GM21576 (cell line): ENCODE results near the gene ITGA11.

Experiments used
- ATAC-seq: cut with Tn5 transposase; IDR thresholded peaks from one replicate; pipeline ENCODE4 v1.9.1; 2021; ENCODE audit warnings: mild to moderate bottlenecking, moderate library complexity; ENCODE audit not compliant: unreplicated experiment

ITGA11 gene, protein sequence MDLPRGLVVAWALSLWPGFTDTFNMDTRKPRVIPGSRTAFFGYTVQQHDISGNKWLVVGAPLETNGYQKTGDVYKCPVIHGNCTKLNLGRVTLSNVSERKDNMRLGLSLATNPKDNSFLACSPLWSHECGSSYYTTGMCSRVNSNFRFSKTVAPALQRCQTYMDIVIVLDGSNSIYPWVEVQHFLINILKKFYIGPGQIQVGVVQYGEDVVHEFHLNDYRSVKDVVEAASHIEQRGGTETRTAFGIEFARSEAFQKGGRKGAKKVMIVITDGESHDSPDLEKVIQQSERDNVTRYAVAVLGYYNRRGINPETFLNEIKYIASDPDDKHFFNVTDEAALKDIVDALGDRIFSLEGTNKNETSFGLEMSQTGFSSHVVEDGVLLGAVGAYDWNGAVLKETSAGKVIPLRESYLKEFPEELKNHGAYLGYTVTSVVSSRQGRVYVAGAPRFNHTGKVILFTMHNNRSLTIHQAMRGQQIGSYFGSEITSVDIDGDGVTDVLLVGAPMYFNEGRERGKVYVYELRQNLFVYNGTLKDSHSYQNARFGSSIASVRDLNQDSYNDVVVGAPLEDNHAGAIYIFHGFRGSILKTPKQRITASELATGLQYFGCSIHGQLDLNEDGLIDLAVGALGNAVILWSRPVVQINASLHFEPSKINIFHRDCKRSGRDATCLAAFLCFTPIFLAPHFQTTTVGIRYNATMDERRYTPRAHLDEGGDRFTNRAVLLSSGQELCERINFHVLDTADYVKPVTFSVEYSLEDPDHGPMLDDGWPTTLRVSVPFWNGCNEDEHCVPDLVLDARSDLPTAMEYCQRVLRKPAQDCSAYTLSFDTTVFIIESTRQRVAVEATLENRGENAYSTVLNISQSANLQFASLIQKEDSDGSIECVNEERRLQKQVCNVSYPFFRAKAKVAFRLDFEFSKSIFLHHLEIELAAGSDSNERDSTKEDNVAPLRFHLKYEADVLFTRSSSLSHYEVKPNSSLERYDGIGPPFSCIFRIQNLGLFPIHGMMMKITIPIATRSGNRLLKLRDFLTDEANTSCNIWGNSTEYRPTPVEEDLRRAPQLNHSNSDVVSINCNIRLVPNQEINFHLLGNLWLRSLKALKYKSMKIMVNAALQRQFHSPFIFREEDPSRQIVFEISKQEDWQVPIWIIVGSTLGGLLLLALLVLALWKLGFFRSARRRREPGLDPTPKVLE

DNA sequence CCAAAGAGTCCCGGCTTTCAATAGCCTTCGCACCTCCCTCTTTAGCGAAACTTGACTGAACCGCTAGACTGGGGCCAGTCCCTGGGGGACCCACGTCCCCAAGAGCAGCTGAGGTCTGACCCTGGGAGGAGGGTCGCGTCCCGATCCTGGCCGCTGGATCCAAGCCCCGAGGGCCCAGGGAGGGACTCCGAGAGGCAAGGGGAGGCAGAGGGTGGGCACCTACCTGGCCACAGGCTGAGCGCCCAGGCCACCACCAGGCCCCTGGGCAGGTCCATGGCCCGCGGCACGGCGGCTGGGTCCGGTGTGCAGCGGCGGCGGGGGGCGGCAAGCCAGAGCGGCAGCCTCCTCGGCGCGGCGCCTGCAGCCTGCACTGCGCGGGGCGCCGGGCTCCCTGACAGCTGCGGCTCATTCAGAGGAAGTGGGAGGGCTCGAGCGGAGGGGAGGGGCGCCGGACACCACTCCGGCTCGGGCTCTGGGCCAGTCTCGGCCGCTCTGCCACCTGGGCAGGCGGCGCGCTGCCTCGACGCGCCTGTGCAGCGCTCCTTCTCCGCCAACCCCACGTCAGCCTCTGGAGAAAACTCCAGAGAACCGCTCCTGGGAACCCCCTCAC is at the start of gene ITGA11:
Gene ITGA11, minus strand, starts transcription at position 372 of the 610 bp plus-strand sequence. Its CDS starts 97 bp downstream, at position 275.
- ATAC-seq: no peak

DNA sequence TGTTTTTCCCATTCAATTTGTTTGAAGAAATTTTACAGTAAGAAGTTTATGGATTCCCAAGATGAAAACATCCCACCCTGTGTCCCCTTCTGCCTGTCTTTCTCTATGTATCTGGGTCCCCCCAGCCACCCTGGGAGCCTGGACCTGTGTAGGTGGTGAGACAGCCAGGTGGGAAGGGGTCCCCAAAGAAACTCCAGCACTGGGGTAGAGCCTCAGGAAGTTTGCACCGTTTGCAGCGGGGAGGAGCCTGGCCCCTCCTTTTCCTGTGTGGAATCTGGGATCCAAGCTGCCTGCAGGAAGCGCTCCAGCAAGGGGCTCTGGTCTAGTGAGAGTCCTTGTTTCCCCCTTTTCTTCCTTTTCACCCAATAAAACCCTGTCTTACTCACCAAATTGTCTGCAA is 49.4 kb upstream of the ITGA11 start:
- ATAC-seq: no peak

DNA sequence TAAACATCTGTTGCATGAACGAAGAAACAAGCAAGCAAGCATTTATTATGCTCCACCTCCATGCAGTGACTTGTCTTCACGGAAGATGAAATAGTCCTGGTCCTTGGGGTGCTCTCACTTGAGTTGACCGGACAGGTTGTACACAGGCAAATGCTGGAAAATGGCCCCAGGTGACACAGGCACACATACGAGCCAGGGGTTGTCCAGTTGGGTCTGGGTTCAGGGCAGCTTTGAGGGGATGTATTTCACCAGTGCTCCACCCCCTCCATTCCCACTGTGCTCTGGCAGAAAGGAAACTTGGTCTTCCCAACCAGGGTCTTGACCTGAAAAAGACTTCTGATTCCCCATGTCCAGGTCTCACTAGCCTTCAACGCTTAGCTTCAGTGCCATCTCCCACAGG is 48.3 kb upstream of the ITGA11 start:
- ATAC-seq: no peak

DNA sequence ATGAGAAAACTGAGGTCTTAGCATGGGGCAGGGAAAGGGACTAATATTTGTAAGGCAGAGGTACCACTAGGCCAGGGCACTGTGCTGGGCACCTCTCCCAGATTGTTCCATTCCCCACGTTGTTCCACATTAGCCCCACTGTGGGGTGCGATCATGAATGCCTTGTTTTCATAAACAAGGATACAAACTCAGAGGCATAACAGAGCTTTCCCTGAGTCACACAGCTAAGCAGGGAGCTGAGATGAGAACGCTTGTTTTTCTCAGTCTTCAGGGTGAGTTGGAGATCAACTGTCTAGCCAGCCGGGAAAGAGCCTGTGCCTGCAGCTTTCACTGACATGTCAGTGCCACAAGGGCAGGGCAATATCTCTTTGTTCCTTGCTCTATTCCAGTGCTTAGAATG is 47.9 kb upstream of the ITGA11 start:
- no peak for ATAC-seq

DNA sequence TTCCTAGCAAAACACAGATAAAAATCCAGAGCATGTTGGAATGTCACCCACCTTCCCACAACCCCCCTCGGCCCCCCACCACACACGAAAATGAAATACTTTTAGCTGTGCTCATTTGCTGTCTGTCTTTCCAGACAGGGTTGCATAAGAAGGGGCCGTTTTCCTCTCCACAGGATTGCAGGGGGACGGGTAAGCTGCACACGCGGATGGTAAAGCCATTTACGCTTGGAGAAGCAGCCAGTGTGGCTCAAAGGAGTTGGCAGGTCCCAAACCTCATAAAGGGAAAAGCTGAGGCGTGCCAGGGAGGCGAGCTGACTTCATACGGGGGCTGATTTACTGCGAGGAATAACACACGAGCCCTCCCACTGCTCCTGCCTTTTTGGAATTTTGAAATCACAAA is 47.4 kb upstream of the ITGA11 start:
- ATAC-seq: no peak

DNA sequence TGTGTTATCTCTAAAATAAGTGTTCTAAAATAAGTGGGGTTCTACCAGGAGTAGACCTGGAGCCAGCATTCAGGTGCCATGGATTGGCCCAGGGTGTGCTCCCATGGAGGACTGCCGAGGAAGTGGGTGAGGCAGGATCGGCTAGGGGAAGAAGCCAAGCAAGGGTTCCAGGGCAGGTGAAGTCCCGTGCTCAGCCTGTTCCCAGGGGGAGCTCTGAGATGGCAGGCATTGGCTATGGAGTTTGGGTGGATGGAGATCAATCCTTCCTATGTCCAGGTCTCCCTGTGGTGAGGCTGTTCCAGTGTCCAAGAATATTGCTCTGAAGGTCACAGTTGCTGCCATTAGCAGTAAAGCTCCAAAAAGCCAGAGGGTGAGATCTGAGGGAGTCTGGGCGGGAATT is 46.9 kb upstream of the ITGA11 start:
- no peak for ATAC-seq

DNA sequence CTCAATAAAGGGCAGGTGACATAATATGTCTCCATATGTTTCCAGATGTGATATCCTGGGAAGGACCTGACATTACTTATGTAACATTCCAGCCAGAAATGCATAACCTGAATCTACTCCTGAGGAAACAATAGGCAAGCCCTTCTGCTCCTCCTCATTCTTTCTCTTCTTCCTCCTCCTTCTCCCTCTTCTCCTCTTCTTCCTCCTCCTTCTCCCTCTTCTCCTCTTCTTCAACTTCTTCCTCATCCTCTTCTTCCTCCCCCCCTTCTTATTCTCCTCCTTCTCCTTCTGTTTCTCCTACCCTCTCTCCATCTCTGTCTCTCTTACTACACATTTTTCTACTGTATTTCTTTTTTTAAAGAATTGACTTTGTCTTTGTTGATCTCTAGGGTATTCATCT is 43.5 kb upstream of the ITGA11 start:
- ATAC-seq: no peak

DNA sequence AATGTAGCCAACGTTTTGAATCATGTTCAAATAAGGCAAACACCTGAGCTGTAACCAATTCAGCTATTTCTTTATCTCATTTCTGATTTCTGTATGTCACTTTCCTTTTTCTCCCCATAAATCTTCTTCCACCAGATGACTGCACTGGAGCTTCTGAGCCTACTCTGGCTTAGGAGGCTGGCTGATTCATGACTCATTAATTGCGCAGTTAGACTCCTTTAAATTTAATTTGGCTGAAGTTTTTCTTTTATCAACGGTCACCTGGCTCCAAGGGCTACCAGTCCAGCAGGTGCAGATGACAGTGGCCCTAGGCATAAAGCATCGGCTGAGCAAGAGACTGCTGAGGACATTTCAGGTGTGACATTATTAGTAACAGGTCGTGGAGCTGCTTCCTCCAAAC is 39.6 kb upstream of the ITGA11 start:
- no peak for ATAC-seq

DNA sequence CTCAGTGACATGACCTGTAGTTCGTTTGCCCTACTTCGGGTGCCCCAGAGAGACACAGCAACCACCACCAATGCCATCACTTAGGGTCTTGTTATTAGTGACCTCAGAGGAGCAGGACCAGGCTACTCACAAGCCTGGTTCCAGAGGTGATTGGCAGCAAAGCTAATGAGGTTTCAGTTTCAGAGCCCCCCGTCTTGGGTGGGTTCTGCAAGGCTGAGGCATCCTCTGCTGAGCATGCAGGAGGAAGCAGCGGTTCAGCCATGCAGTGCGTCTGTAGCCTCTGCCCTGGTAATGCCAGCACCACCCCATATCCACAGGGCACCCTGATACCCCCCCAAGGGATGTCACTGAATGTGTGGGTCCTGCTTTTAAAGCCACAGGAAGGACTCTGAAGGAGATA is 39.0 kb upstream of the ITGA11 start:
- no peak for ATAC-seq

DNA sequence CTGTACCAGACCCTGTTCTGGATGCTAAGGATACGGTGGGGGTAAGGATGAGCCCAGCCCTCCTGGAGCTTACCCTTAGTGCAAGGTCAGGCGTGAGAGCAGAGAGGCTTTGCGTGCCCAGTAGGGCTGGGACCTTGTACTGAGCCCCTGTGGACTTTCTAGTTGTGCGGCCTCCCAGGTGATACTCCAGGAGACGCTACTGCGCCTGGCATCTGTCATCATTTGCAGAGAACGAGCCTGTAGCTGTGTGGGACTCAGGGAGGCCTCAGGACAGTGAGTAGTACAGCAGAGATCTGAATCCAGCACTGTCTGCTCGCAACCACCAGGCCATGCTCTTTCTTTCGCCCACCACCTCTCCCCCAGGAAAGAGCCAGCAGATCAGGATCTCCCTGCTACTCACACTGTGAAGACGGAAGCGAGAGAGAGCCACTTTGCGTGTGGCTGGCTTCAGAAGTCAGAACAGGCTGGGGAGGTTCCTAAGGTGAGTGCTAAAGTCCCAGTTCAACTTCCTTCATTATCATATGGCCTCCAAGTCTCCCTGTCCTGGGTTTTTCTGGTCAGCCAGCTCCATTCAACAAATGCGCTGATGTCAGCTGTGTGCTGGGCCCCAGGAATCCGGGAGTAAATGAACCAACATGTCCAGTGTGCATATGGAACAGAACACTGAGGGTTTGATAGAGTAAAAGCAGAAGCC is 38.2 kb upstream of the ITGA11 start:
- ATAC-seq: no peak

DNA sequence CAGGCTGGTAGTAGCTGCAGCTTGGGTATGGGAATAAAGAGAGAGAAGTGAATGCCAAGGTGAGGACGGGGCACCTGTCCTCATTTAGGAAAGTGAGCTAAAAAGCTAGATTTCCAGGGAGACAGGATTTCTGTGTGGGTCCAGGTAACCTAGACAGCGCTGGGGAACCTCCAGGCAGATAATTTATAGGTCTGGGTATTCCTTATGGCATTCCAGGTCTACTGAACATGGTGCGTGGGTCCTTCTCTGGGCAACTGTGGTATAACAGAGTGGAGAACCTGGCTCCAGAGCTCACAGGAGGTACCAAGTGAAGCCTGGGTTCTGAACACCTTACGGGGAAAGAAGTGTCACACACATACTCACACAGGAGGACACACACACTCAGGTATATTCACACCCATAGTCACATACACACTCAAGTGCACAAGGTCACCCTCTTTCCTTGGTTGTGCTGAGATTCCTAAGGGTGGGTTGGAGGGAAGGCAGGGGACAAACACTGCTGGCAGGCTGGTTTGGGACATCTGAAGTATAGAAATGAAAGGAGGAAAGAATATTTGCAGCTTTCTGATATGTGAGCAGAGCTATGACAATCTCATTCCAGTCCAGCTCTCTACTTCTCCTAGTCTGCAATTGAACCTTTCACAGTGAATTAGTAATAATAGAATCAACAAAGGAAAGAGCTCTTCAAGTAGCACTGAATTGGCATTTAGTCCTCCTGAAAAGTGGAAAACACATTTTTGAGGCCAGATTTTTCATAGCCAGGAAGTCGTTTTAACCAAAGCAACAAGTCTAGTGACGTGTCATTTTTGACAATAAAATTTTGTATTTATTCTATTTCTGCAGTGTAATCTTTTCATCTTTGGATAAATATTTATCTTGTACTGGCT is 37.4 kb upstream of the ITGA11 start:
- ATAC-seq: no peak

DNA sequence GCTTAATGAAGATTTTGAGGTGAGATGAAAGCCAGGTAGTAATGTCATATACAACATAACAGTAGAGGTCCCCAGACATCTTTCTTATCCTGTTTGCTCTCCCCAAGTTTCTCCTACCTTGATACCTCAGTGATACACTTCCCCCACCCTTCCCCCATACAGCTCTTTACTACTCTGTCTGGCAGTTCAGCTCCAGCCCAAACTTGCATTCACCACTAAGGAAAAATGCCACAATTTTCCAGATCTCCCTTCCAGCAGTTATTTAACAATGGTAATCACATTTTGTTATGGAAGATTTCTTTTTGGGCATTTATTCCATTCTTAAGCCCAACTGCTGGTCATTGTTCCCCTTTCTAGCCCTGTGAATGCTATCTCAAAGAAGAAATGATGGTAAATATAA is 34.9 kb upstream of the ITGA11 start:
- no peak for ATAC-seq

DNA sequence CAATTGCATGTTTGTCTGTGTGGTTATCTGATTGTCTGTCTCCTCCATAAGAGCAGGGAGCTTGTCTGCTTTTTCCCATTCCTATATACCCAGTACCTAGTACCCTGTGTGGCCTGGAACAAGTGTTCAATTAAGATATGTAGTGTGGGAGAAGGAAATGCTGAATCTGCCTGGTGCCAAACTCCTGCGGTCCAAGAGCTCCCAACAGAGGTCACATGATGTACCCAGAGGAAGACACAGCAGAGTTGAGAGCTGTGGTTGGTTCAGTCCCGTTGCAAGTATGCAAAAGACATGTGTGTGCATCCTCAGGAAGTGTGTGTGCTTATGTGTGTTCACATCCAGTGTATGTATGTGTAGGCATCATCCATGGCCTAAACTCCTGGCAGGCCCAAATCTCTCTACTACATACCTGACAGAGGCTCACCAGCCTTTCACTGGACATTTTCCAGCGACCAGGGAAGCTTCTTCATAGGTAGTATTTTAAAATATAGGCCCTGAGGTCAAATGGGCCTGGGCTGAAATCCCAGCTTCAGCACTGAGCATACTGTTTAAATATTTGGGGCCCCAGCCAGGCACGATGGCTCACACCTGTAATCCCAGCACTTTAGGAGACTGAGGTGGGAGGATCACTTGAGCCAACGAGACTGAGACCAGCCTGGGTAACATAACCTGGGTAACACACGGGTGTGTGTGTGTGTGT is 34.0 kb upstream of the ITGA11 start:
- ATAC-seq: no peak

DNA sequence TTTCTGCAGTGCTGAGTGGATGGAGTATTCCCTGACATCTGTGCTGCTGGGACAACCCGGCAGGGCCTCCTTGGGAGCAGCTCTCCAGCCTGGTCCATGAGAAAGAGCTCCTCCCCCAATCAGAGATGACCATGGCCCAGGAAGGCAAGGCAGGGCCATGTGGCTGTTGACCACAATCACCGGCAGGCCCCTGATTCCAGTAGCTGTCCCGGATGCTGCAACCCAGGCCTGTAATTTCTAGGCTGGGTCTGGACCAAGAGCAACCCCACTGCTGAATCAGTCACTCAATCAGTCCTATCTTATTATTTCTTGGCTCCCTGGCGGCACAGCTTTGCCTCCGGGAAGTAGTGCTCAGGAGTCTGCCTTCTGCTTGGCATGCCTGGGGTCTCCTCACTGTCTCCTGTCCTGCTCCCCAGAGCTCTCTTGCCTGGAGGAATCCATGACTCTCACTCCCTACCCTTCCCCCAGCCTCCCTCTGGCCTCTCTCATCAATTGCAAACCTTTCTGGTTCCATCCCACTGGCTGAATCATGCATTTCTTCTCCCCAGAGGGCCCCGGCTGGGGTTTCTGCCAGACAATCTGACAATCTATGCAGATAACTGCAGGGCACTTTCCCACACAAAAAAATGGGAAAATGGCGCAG is 32.6 kb upstream of the ITGA11 start:
- ATAC-seq: no peak

DNA sequence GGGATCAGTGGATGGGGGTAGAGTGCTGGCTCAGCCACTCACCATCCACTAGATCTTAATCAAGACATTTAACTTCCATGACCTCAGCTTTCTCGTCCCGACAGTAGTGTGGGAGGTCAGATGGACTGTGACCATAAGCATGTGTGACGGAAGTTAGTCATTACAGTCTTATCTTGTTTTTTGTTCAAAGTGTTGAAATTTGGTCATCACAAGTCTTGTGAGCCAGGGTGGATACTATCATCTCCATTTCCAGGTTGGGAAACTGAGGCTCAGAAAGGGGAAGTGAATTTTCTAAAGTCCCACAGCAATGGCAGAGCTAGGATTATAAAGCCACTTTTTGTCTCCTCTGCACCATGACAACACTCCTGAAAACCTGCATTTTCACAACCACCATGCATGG is 32.0 kb upstream of the ITGA11 start:
- ATAC-seq: no peak

DNA sequence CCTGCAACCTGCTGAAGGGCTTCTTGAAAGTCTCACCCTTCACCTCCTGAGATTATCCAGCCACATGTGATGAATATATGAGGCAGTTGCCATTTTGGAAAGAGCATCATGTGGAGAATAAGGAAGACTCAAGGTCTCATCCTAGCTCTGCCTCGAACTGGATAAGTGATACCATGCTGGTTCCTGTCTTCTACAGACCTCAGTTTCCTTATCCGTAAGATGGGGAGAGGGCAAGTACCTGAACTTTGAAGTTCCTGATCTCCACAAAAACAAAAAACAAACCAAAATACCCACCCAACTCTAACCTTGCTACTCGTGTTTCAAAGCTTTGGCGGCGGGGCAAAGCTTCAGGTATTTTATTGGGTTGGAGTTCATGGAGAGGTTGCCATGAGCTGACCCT is 31.5 kb upstream of the ITGA11 start:
- ATAC-seq: no peak

DNA sequence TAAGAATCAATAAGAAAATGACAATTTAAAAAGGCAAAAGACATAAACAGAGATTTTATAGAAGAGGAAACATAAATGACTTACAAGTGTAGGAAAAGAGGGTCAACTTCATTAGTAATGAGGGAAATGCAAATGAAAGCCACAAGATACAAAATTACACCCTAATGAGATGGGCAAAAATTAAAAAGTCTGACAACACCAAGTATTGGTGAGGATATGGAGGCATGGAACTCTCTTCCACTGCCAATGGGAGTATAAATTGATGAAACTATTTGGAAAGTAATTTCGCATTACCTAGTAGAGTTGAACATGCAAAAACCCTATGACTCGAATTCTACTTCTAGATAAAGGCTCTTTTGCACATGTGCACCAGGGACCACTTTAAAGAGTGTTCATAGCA is 28.2 kb upstream of the ITGA11 start:
- ATAC-seq: no peak

DNA sequence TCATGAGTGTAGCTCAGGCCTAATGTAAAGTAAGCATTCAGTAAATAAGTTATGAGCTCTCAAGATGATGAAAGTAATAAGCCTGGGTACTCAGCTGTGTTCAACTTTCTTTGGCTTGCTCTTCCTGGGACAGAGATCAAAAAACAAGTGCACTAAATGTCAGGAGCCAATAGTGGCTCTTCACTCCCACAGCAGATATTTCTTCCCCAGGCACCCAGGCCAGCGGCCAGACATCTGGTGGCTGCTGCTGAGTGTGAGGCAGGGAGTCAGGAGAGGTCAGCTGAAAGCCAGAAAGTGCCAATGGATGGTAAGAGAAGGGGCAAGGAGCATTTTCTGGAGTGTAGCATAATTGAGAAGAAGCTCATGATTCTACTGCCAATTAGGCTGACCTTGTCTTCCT is 18.2 kb upstream of the ITGA11 start:
- ATAC-seq: no peak
